Bronchial epithelial cell (primary cell): ENCODE results near the gene TM9SF4. TPM values are rescaled to one million over a fixed set of nuclear protein-coding genes. Genes with fewer than 3 reads are reported as not detected.
"Not testable (repeated sequence)": the region's sequence is repeated elsewhere in the genome, so short reads cannot be mapped to it uniquely, and the experiment has no call there.

Experiments
- DNase-seq: peaks from one replicate; pipeline ENCODE4 v3.0.0-alpha.2; 2010; ENCODE audit warnings: low read depth
- FAIRE-seq: peaks from 2 replicates; lab custom pipeline; 2011; peaks lifted over from hg19 to GRCh38; lab: Jason Lieb, UNC
- H3K27me3 ChIP-seq: 2 replicates; pipeline ENCODE4 v1.5.1; 2011; ENCODE audit warnings: low read length; ENCODE audit not compliant: control insufficient read depth, insufficient read depth
- H3K36me3 ChIP-seq: 2 replicates; pipeline ENCODE4 v1.5.1; 2011; ENCODE audit warnings: low read length; ENCODE audit not compliant: control insufficient read depth, insufficient read depth
- H3K4me3 ChIP-seq: 2 replicates; pipeline ENCODE4 v1.5.1; 2011; ENCODE audit warnings: mild to moderate bottlenecking, low read depth, low read length, control low read depth
- total RNA-seq: library from RNA; depleted of rRNA; stranded (reverse); fragments of >200 nt; gene quantifications from 2 replicates; pipeline ENCODE4 v1.2.1, GENCODE V29; 2014
- TF ChIP-seq, protein P1 (sequence below): IDR thresholded peaks from 2 replicates; pipeline ENCODE4 v1.5.1; 2011; ENCODE audit warnings: mild to moderate bottlenecking, moderate library complexity, low read length, control low read depth, inconsistent platforms; ENCODE audit not compliant: insufficient read depth, severe bottlenecking

Gene TM9SF4
- total RNA-seq, 1 donor from 2014 or later: 19.0 TPM

DNA sequence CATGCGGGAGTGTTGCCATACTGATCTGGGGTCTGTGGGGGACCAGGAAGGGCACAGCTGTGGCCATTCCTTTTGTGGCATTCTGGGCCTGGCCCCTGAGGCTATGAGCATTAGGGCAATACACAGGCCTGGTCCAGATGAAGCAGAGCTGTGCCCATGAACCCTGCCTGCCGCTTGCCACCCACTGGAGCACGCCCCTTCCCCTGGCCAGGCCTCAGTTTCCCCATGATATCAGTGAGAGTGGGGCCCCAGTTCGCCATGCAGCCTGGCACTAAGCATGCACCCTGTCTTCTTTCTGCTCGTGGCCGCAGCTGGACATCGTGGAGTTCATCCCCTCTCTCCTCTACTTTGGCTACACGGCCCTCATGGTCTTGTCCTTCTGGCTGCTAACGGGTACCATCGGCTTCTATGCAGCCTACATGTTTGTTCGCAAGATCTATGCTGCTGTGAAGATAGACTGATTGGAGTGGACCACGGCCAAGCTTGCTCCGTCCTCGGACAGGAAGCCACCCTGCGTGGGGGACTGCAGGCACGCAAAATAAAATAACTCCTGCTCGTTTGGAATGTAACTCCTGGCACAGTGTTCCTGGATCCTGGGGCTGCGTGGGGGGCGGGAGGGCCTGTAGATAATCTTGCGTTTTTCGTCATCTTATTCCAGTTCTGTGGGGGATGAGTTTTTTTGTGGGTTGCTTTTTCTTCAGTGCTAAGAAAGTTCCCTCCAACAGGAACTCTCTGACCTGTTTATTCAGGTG lies 55.6 kb downstream of the TM9SF4 start:
- TF ChIP-seq, protein P1, sequence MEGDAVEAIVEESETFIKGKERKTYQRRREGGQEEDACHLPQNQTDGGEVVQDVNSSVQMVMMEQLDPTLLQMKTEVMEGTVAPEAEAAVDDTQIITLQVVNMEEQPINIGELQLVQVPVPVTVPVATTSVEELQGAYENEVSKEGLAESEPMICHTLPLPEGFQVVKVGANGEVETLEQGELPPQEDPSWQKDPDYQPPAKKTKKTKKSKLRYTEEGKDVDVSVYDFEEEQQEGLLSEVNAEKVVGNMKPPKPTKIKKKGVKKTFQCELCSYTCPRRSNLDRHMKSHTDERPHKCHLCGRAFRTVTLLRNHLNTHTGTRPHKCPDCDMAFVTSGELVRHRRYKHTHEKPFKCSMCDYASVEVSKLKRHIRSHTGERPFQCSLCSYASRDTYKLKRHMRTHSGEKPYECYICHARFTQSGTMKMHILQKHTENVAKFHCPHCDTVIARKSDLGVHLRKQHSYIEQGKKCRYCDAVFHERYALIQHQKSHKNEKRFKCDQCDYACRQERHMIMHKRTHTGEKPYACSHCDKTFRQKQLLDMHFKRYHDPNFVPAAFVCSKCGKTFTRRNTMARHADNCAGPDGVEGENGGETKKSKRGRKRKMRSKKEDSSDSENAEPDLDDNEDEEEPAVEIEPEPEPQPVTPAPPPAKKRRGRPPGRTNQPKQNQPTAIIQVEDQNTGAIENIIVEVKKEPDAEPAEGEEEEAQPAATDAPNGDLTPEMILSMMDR: no peak
- FAIRE-seq: no peak

DNA sequence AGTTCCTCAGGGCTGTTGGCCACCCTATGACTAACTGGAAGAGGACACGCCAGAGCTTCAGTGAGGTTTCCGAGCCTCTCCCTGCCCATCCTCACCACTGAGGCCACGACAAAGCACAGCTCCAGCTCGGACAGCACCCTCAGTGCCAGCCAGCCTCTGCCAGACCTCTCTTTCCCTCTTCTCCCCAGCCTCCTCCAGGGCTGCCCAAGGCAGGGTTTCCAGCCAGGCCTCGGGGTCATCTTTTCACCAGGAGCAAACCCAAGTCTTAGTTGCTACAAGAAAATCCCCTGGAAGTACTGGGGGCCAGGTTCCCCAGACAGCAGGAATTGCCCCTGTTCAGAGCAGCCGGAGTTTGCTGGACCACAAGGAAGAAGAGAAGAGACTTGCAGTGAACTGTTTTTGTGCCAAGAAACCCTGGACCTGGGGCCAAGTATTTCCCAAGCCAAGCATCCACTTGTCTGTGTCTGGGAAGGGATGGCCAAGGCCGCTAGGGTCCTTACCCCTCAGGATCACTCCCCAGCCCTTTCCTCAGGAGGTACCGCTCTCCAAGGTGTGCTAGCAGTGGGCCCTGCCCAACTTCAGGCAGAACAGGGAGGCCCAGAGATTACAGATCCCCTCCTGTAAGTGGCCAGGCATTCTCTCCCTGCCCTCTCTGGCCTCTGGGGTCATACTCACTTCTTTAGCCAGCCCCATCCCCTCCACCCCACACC lies 56.5 kb downstream of the TM9SF4 start:
- no peak for FAIRE-seq
- TF ChIP-seq, protein P1: no peak
- H3K27me3 ChIP-seq: no peaks in the 10 kb centered on the region
- no peak overlapping the region for H3K4me3 ChIP-seq
- H3K36me3 ChIP-seq: peaks cover 16% of the 10 kb centered on the region
- no peak for DNase-seq

More for the DNA sequence above, 55.6 kb downstream of the TM9SF4 start:
- Histone ChIP-seq H3K36me3 (peaks cover 20% of the 10 kb centered on the region), H3K27me3 (no peaks in the 10 kb centered on the region), H3K4me3 (no peak overlapping the region)
- DNase-seq: no peak

DNA sequence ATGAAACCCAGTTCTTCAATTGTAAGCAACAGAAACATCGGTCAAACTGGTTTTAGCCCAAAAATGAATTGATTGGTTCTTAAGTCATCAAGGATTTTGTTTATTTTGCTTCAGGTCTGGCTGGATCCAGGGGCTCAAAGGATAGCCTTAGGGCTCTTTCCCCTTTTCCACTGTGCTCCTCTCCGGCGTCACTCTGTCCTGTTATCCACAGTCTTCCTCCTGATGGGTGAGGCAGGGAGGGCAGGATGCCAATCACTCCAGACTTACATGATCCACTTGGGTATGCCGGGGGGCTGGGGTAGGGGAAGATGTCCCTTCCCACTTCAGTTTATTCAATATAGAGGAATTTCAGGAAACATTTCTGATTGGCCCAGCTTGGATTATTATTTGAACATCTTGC lies 58.0 kb downstream of the TM9SF4 start:
- Histone ChIP-seq H3K36me3 (peaks cover 12% of the 10 kb centered on the region), H3K4me3 (no peak overlapping the region), H3K27me3 (no peaks in the 10 kb centered on the region)
- TF ChIP-seq, protein P1: no peak
- DNase-seq (no peak), FAIRE-seq (no peak)

DNA sequence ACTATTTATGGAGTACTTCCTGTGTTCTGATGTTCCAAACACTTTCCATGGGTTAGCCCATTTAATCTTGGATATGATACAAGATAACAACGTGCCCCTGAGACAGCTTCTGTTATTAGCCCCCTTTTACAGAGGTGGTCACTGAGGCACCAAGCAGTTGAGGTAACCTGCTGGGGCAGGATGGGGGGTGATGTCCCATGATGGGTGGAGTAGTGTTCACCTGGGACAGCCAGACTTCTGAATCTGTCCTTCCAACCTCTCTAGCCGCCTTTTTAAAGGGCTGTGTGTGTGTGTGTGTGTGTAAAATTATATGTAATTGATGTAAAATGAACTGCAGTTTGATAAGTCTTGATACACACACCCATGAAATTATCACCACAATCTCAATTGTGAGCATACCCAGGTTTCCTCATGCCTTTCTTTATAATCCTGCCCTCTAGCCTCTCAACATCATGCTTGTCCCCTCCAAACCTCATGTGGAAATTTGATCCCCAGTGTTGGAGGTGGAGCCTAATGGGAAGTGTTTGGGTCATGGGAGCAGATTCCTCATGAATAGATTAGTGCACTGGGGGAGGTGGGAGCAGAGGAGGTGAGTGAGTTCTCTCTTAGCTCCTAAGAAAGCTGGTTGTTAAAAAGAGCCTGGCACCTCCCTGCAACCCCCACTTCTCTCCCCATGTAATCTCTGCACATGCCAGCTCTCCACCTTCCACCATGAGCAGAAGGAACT lies 58.8 kb downstream of the TM9SF4 start:
- DNase-seq: no peak
- no peaks in the 10 kb centered on the region for H3K27me3 ChIP-seq
- TF ChIP-seq, protein P1: no peak
- peak; percentile 62 for FAIRE-seq
- no peak overlapping the region for H3K4me3 ChIP-seq
- H3K36me3 ChIP-seq: peaks cover 10% of the 10 kb centered on the region

DNA sequence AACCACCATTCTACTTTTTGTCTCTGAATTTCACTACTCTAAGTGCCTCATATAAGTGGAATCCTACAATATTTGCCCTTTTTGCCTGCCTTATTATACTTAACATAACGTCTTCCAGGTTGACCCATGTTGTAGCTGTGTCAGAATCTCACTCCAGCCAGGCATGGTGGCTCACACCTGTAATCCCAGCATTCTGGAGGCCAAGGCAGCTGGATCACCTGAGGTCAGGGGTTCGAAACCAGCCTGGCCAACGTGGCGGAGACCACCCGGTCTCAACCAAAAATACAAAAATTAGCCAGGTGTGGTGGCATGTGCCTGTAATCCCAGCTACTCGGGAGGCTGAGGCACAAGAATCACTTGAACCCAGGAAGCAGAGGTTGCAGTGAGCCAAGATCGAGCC lies 68.2 kb downstream of the TM9SF4 start:
- not testable (repeated sequence) for H3K36me3 ChIP-seq, H3K27me3 ChIP-seq, H3K4me3 ChIP-seq, FAIRE-seq, DNase-seq

DNA sequence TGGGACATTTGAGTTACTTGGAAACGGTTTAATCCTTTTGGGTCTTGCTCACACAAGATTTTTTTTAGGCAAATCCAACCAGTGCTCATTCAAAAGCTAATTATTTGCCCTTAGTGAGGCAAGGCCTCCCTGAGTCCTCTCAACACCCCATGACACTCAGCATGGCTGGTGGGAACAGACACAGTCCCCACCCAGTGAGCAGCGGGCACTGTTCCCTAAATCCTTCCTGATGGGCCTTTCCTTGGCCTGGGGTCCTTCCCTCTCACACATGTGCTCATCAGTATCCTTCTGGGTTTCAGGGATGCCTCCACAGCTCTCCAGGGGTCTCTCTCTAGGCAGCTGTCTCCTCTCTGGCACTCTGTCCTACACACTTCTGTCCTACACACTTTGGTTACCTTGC lies 70.0 kb downstream of the TM9SF4 start:
- no peak for DNase-seq
- FAIRE-seq: no peak
- Histone ChIP-seq H3K27me3 (no peaks in the 10 kb centered on the region), H3K4me3 (no peak overlapping the region), H3K36me3 (no peaks in the 10 kb centered on the region)
- TF ChIP-seq, protein P1: no peak
